ENCODE data around the gene TNK2. TPM values are rescaled to one million over a fixed set of nuclear protein-coding genes. Genes with fewer than 3 reads are reported as not detected.

TNK2 gene
- total RNA-seq, 2 experiments from 2014 or later = 43.6 to 92.1 TPM

DNA sequence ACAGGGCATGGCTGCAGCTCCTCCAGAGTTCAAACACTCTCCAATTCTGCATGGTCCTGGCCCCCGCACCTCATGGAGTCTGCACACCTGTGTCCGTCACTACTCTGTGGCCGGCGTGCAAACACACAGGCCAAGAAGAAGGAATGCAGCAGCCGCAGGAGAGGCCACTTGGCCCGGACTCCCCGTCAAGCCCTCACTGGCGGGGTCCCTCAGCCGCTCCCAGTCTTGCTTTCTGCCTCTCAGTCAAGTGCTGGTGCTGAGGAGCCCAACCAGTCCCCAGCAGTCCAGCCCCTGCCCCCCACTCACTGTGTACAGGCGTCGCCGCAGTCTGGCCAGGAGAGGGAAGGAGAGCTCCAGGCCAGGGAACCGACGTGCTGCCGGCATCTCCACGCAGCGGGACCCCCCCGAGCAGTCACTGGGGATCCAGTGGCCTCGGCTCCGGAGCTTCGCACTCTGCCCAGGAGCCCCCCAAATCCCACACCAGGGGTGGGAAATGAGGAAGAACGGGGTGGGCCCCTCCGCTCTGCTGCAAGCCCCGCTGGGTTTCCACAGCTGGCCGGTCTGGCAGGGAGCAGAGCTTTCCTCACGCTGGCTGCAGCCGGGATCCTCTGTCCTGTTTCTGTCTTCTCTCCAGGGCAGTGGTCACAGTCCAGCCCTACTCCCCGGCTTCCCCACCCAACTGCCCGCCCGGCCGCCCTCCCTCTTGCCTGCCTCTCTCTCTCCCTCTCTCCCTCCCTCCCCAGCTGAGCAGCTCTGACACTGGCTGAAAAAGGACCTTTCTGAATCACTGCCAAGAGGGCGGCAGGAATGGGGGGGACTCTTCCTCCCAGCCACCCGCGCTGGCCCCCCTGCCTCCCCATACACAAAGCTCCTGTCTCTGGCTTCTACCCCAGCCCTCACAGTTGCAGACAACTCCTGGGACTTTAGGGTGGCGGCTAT is 16.0 kb downstream of the TNK2 start:
- BruUV-seq (replicated peaks) = no TSS peak
- no peak for TF ChIP-seq EZH2phosphoT487 (IDR thresholded peaks at IDR 0.05; ENCODE audit: borderline replicate concordance, low read depth, low read length)
- TF ChIP-seq, protein P1, sequence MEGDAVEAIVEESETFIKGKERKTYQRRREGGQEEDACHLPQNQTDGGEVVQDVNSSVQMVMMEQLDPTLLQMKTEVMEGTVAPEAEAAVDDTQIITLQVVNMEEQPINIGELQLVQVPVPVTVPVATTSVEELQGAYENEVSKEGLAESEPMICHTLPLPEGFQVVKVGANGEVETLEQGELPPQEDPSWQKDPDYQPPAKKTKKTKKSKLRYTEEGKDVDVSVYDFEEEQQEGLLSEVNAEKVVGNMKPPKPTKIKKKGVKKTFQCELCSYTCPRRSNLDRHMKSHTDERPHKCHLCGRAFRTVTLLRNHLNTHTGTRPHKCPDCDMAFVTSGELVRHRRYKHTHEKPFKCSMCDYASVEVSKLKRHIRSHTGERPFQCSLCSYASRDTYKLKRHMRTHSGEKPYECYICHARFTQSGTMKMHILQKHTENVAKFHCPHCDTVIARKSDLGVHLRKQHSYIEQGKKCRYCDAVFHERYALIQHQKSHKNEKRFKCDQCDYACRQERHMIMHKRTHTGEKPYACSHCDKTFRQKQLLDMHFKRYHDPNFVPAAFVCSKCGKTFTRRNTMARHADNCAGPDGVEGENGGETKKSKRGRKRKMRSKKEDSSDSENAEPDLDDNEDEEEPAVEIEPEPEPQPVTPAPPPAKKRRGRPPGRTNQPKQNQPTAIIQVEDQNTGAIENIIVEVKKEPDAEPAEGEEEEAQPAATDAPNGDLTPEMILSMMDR (conservative IDR thresholded peaks at IDR 0.05; ENCODE audit: low read length) = no peak
- H2AFZ ChIP-seq (ENCODE audit: low read length) = no peak overlapping the region
- H3K27ac ChIP-seq (ENCODE audit: low read depth, low read length, poor library complexity, severe bottlenecking) = peak overlapping the region; percentile 60
- peaks cover 8% of the 10 kb centered on the region; the same call in 1 of the 2 replicates for H3K36me3 ChIP-seq (ENCODE audit: insufficient read depth, low read length)
- H3K4me3 ChIP-seq (ENCODE audit: low read depth, low read length, poor library complexity, severe bottlenecking) = no peak overlapping the region
- intact Hi-C loops (cut with micrococcal nuclease; ENCODE audit: unreplicated experiment) = no loop called here
- no peaks in the 10 kb centered on the region for H3K9me3 ChIP-seq (ENCODE audit: low read length)
- peaks cover 37% of the 10 kb centered on the region for H3K4me1 ChIP-seq (ENCODE audit: insufficient read depth, low read length, poor library complexity, severe bottlenecking)
- no peaks in the 10 kb centered on the region; the same call in 1 of the 2 replicates for H3K79me2 ChIP-seq (ENCODE audit: insufficient read depth, low read depth, low read length)
- CTCF ChIA-PET (ENCODE audit: unreplicated experiment) = interaction anchor here (1.4 kb wide), 1 partner anchor 33 kb away, joined by 5 read pairs; no protein-coding TSS in a partner anchor
- no peak for DNase-seq (ENCODE audit: low spot score)
- H3K9me2 ChIP-seq (ENCODE audit: insufficient read depth, low read length) = no peaks in the 10 kb centered on the region
- peak overlapping the region; percentile 86 for H3K4me2 ChIP-seq (ENCODE audit: low read length)
- no peaks in the 10 kb centered on the region for H4K20me1 ChIP-seq (ENCODE audit: insufficient read depth, low read length)
- POLR2A ChIA-PET = interaction anchor here (4.7 kb wide), 1 partner anchor 15 kb away, joined by 38 read pairs; the partner anchor contains the start of gene TNK2

GRCh38 chr3:195891431-195892104 is 16.8 kb downstream of the TNK2 start:
- Histone ChIP-seq H2AFZ (ENCODE audit: low read length) (no peak overlapping the region), H3K27ac (ENCODE audit: low read depth, low read length, poor library complexity, severe bottlenecking) (no peak overlapping the region), H3K4me3 (ENCODE audit: low read depth, low read length, poor library complexity, severe bottlenecking) (no peak overlapping the region), H3K9me2 (ENCODE audit: insufficient read depth, low read length) (no peaks in the 10 kb centered on the region), H3K9me3 (ENCODE audit: low read length) (no peaks in the 10 kb centered on the region), H4K20me1 (ENCODE audit: insufficient read depth, low read length) (no peaks in the 10 kb centered on the region), H3K79me2 (ENCODE audit: insufficient read depth, low read depth, low read length) (no peaks in the 10 kb centered on the region; the same call in 1 of the 2 replicates), H3K4me1 (ENCODE audit: insufficient read depth, low read length, poor library complexity, severe bottlenecking) (peaks cover 29% of the 10 kb centered on the region), H3K36me3 (ENCODE audit: insufficient read depth, low read length) (peaks cover 8% of the 10 kb centered on the region; the same call in 1 of the 2 replicates), H3K4me2 (ENCODE audit: low read length) (no peak overlapping the region)
- intact Hi-C loops (cut with micrococcal nuclease; ENCODE audit: unreplicated experiment) = no loop called here
- ChIA-PET POLR2A (no interaction called here), CTCF (ENCODE audit: unreplicated experiment) (no interaction called here)
- DNase-seq (ENCODE audit: low spot score) = no peak
- BruUV-seq (replicated peaks) = no TSS peak
- TF ChIP-seq, protein P1 (conservative IDR thresholded peaks at IDR 0.05; ENCODE audit: low read length) = no peak
- TF ChIP-seq EZH2phosphoT487 (IDR thresholded peaks at IDR 0.05; ENCODE audit: borderline replicate concordance, low read depth, low read length) = no peak

Measured in OCI-LY7 (cell line).